Measurements from ENCODE around the gene ZNF878. TPM values are rescaled to one million over a fixed set of nuclear protein-coding genes. Genes with fewer than 3 reads are reported as not detected.

The ZNF878 gene
- total and polyA plus RNA-seq, 9 of the 15 experiments (the other 6 are each of a cell fraction or from before 2014, with no cell fraction given), result 0.30 to 1.4 (median 0.50) TPM

- TF ChIP-seq, protein P1, sequence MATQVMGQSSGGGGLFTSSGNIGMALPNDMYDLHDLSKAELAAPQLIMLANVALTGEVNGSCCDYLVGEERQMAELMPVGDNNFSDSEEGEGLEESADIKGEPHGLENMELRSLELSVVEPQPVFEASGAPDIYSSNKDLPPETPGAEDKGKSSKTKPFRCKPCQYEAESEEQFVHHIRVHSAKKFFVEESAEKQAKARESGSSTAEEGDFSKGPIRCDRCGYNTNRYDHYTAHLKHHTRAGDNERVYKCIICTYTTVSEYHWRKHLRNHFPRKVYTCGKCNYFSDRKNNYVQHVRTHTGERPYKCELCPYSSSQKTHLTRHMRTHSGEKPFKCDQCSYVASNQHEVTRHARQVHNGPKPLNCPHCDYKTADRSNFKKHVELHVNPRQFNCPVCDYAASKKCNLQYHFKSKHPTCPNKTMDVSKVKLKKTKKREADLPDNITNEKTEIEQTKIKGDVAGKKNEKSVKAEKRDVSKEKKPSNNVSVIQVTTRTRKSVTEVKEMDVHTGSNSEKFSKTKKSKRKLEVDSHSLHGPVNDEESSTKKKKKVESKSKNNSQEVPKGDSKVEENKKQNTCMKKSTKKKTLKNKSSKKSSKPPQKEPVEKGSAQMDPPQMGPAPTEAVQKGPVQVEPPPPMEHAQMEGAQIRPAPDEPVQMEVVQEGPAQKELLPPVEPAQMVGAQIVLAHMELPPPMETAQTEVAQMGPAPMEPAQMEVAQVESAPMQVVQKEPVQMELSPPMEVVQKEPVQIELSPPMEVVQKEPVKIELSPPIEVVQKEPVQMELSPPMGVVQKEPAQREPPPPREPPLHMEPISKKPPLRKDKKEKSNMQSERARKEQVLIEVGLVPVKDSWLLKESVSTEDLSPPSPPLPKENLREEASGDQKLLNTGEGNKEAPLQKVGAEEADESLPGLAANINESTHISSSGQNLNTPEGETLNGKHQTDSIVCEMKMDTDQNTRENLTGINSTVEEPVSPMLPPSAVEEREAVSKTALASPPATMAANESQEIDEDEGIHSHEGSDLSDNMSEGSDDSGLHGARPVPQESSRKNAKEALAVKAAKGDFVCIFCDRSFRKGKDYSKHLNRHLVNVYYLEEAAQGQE (IDR thresholded peaks at IDR 0.05; ENCODE audit: borderline replicate concordance), result no peak
- TF ChIP-seq, protein P1 (CRISPR knock-in tag; IDR thresholded peaks at IDR 0.05; ENCODE audit: low read depth), result no peak
- TF ChIP-seq HNRNPL (IDR thresholded peaks at IDR 0.05; ENCODE audit: low read depth, low read length) (no peak), ZNF75A (CRISPR knock-in tag; IDR thresholded peaks at IDR 0.05) (peak; percentile 96), E2F1 (CRISPR knock-in tag; IDR thresholded peaks at IDR 0.05) (no peak), MTF1 (CRISPR knock-in tag; IDR thresholded peaks at IDR 0.05; ENCODE audit: borderline replicate concordance) (no peak)
These were observed 24.6 kb upstream of the ZNF878 start (continued) for GRCh38 chr19:12077375-12077774.

Measured in K562 (cell line).